Mammary microvascular endothelial cell (primary cell): ENCODE data around the gene GCLC. TPM values are rescaled to one million over a fixed set of nuclear protein-coding genes. Genes with fewer than 3 reads are reported as not detected.

Experiments used
- total RNA-seq: library from RNA; depleted of rRNA; stranded (reverse); fragments of >200 nt; gene quantifications from 2 replicates; pipeline ENCODE4 v1.2.3, GENCODE V29; 2015

The GCLC gene
- total RNA-seq = 9.8 and 11.7 TPM in 2 replicates

GRCh38 chr6:53544470-53545308 is at the start of gene GCLC:
TSS of gene GCLC (minus strand) at chr6:53545101. CDS start at chr6:53544645, 456 bp downstream.

Other genes starting within 250 kb of the GCLC start
- 73.9 and 77.2 TPM in 2 replicates for gene ELOVL5, start 196.2 kb downstream of the GCLC start, total RNA-seq
- gene KLHL31, start 120.7 kb upstream of the GCLC start, total RNA-seq = not detected in 2 replicates
- 8.9 TPM in 2 replicates for gene LRRC1, start 249.9 kb upstream of the GCLC start, total RNA-seq